ENCODE data around the gene CIBAR2.
A peak's percentile ranks its signal among the peaks of the same experiment; 100 is the strongest.
"Not testable (repeated sequence)": the region's sequence is repeated elsewhere in the genome, so short reads cannot be mapped to it uniquely, and the experiment has no call there.

CIBAR2 gene

DNA sequence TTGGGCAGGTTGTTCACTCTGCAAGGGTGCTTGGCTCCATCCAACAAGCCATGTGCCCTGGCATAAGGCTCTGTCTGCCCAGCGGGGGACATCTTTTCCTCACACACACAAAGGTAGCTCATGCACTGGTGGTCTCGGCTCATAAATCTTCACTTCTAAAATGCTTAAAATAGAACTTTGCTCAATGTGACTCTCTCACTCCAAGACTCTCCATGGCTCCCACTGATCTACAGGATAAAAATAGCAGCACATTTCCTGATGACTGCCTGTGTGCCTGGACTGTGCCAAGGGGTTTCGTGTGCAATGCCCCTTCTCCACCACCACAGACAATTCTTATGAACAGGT lies 15.1 kb upstream of the CIBAR2 start:
- no peak for DNase-seq

DNA sequence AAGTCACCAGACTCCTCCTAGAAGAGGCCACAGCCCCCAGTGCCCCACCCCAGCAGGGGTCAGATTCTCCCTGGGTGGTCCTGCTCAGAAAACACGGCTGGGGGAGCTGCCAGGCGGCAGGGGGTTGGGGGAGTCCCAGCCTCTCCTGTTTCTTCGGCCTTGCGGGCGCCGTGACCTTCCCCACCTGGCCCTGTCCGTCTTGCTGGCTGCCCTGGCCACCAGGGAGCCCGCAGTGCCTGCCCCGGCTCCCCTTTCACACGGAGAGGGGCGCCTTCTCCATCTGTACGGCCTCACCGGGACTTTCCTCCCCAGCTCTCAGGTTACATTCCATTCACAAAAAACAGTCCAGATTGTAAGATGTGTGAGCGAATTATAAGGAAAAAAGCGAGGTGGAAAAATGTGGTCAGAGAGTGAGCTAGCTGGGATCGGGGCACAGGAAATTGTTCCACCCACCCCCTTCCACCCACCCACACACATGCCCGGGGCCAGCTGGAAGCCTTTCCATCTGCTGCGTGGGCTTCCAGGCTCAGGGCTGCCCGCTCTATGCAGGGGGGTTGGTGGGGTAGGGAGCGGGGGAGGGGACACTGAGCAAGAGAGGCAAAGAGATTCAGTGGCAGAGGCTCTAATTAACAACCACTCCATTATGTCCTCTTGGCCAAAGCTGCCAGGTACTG lies 14.6 kb upstream of the CIBAR2 start:
- DNase-seq, result peak; percentile 62

DNA sequence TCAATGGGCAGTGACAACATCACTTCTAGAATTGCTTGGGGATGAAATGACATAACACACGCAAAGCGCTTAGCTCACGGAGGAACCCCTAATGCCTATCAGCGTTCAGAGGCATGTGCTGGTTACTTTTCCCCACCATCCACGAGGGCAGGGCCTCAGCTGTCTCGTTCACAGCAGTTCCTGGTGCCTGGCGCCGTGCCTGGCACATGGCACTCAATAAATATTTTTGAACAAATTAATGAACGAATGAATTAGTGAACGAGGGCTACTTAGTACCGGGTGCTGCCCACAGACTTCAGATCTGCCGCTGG lies 14.1 kb upstream of the CIBAR2 start:
- DNase-seq, result no peak

DNA sequence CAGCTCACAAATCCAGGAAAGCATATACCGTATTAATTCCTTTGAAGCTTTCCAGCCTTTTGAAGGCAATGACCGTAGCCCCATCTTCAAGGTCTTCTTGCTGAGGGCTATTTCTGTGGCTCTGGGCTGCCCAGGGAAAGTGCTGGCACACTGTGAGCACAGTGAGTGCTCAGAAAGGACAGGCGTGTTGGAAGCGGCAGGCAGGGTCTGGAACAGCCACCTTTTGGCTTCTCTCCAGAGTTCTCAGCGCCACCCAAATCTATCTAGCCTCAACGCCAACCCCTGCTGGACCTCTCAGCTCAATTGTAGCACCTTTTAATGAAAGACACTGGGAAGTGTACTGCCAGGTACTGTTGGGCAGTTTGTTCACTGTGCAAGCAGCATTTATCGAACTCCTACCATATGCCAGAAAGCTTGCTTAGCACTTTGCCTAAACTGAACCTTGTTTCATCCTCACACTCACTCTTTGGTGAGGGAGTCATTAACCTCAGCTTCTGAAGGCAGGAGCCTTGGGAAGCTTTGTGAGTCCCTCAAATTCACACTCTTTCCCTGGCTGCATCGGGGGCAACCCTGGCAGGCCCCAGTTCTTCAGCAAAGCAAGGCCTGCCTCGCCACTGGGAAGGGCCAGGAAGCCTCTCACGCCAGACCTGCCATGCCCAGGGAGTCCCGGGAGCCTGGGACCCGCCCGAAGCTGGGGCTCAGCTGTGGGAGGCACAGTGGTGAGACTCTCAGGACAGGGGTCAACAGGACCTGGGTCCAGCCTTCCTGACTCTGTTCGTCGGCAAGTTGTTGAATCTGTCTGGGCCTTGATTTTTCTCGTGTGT lies 13.5 kb upstream of the CIBAR2 start:
- DNase-seq, result no peak

DNA sequence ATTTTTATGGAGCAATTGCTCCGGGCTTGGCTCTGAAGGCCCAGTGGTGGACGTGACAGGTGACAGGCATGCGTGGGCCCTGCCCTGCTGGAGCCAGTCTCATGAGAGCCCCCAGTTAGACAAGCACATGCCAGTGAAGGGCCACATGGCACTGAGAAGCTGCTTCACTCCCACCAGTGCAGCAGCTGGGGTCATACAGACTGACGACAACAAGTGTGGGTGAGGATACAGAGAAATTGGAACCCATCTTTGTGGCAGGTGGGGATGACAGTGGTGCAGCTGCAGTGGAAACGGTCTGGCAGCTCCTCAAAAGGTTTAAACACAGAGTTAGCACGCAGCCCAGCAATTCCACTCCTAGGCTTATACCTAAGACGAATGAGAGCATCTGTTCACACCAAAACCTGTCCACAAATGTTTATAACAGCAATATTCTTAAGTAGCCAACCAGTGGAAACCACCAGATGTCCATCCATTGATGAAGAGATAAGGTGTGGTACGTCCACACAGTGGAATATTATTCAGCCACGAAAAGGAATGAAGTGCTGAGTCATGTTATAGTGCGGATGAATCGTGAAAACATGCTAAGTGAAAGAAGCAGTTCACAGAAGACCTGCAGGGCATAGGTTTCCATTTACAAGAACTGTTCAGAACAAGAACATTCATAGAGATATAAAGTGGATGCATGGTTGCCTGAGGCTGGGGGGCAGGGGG lies 12.5 kb upstream of the CIBAR2 start:
- no peak for DNase-seq

DNA sequence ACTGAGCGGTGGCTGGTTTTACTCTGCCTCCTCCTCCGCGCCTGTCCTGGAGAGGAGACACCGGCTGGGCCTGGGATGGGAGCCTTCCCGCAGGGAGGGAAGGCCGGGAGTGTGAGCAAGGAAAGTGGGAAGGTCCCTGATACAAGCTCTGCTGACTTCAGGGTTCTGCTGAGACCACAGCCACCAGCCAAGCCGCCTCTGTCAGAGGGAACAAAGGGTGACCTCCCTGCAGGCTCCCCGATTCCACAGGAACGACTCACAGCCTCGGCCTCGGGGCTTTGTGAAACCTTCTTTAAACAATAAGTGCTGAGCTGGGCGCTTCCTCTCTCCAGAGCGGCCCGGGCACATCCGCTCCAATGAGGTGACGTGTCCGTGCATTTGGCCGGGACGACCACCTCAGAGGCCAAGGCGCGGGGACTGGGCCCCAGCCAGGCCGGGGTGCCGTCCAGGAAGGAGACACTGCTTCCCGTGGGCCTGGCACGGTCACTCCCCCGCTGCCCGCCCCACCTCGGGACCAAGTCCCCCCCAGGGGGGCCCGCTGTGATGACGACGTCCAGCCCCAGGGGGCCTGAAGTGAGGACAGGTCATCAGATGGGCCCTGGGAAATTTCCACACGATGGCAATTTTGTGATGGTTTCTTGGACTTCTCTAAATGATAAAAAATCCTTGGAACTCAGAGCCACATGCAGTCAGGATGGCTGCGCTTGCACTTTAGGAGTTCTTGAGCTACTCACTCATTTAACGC lies 11.8 kb upstream of the CIBAR2 start:
- DNase-seq, result no peak

DNA sequence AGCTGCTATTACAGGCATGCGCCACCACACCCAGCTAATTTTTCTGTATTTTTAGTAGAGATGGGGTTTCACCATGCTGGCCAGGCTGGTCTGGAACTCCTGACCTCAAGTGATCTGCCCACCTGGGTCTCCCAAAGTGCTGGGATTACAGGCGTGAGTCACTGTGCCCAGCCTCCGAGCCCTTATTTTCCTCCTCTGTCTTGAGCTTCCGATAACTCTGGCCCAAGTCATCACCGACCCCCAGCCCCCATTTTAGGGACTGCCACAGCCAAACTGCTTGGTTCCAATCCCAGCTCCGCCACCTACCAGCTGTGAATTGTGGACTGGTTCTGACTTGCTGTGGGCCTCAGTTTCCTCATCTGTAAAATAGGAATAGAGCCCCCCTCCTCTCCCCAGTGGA lies 11.2 kb upstream of the CIBAR2 start:
- not testable (repeated sequence) for DNase-seq

DNA sequence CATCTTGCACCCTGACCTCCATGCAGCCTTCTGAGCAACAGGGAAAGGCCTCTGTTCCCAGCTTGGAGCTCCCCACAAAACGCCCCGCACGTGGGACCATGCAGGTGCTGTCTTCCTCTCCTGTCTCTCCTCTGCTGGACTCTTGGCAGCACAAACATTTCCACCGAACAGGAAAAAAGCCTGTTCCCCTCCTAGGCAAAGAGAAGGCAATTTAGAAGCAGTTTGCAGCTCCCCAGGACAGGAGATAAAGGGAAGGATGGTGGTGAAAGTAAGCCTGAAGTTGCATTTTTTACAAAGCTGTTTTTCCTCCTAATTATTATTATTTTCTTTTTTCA lies 7.7 kb upstream of the CIBAR2 start:
- DNase-seq, result no peak

DNA sequence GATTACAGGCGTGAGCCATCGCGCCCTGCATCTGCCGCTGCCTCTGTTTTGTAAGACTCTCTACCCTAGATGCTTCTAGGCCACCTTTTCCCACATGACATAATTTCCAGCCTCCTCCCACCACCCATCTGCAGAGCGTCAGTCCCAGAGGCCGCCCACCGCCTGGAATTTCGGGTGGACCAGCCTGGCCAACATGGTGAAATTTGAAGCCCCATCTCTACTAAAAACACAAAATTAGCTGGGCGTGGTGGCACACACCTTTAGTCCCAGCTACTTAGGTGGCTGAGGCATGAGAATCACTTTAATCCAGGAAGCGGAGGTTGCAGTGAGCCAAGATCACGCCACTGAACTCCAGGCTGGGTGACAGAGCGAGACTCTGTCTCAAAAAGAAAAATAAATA lies 5.1 kb upstream of the CIBAR2 start:
- no peak for DNase-seq

DNA sequence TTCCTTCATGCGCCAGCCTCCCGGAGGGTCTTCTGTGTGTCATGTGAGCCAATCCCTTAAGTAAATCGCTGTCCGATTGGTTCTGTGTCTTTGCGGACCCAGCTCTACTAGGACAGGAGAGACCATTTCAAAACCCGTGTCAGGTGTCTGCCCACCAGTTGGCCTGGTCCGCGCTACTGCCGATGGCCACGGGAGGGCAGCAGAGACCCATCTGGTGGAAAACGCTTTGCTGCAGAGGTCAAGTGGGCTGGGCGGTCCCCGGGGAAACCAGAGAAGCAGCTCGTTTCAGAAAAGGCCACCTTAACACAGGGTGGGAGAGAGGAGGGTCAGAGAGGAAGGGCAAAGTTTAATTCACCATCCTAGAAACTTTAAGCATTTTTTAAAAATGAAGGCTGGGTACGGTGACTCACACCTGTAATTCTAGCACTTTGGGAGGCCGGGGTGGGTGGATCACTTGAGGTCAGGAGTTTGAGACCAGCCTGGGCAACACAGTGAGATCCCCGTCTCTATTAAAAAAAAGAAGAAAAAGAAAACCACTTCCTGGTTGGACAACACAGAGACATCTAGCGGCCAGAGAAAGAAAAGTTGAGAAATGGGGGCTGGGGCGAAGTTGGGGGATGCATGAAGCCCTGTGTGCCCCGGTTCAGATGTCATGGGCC lies 2.8 kb upstream of the CIBAR2 start:
- DNase-seq, result peak; percentile 76

DNA sequence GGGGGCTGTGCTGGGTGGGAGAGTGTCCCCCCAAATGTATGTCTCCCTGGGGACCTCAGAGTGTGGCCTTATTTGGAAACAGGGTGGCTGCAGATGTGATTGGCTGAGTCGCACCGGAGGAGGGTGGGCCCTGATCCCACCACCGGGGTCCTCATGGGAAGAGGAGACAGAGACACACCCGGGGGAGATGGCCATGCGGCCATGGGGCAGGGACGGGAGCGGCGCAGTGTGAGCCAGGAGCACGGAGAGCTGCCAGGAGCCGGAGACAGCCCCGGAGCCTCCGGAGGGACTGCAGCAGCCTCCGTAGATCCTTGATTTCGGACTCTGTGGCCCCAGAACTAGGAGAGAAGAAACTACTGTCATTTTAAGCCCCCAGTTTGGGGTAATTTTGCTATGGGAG lies 1.6 kb upstream of the CIBAR2 start:
- no peak for DNase-seq

DNA sequence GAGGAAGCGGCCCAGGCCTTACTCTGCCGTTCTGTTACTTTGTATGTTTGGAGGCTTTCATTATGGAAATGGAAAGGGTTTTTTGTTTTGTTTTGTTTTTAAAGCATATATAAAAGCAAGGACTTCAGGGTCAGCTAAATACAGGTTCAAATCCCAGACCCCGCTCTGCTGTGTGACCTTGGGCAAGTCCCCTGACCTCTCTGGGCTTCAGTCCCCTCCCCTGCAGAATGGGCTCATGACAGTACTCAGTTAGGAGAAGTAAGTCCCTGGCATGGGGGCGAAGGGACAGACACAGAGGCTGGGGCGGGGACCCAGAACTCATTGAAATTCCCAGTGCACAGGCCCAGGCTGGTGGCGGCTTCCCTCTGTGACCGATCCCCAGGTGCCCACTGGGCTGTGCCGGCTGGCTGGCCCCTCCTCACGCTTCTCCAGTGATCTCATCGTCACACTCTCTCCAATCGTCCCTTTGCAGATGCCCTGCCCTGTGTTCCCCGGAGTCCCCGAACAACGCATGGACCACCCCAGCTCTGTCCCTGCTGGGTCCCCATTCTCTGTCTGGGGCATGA lies 979 bp upstream of the CIBAR2 start:
- no peak for DNase-seq

DNA sequence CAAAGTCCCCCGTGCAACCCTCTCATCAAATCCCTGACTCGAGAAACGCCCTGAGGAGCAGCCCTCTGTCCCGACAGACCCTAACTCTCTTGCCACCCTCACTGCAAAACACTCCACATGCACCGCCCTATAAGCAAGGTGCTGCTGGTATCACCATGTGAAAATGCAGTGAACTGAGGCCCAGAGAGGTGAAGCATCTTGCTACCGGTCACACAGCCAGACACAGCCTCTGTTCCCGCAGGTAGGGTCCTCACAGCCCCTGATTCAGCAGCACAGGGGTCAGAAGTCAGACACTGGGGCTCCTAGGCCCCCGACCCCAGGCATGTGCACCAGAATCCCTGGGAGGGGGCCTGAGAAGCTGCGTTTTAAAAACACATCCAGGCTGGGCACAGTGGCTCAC lies 1.1 kb downstream of the CIBAR2 start:
- DNase-seq, result no peak

DNA sequence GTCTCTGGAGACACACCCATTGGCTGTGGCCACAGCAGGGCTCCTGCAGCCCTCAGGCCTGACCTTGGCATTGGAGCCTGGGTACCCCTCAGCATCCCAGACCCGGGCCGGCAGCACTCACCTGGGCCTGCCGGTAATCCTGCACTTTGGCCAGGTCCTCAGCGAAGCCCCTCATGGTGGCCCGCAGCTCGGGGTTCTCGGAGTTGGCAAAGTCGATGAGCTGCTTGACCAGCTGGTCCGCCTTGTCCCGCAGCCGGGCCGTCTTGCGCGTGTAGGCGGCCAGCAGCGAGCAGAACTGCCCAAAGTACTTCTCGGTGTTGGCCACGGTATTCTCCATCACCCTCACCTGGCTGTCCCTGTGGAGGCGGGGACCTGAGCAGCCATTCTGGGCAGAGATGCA lies 2.2 kb downstream of the CIBAR2 start:
- DNase-seq, result no peak

DNA sequence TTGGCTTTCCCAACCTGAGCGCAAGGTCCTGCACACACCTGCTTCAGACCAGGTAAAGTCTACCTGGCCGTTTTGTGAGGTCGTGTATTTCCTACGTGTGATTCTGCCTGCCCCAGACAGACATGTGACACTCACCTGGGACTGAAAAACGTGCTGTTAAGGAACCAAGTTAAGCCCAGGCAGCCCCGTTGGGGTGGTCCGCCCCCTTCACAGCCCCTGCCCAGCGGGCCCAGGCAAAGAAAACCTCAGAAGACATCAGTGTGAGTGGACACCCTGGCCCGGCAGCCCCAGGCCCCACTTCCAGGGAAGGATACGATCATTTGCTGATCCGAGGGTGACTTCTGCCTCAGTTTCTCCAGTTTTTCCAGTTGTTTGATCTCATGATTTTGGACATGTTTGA lies 4.7 kb downstream of the CIBAR2 start:
- DNase-seq, result no peak

DNA sequence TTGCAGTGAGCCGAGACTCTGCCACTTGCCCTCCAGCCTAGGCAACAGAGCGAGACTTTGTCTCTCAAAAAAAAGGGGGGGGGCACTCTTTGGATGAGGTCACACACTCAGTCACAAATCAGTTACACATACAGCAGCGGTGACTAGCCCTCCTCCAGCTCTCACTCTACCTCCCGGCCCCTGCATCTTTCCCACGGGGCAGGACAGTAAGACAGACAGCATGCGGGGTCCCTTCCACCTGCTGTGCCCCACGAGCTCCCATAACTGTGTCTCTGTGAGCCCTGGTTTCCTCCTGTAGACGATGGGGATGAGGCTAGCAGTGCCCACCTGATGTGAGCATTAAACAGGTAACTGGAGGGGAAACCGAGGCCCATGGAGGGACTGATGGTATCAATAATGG lies 5.2 kb downstream of the CIBAR2 start:
- no peak for DNase-seq

DNA sequence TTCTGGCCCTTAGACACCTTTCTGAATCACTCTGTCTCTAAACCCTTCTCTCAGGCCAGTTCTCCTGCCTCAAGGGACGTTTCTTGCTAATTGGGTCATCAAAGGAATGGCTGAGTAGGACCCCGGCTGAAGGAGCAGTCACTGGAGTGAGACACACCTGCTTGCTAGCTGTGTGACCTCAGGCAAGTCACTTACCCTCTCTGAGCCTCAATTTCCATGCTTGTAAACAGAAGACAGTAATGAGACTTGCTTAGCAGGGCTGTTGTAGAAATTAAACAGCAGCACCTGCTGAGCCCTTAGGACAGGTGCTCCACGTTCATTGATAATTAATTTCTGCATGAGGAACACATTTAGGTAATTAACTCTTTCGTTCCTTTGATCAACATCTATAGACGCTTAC lies 6.8 kb downstream of the CIBAR2 start:
- no peak for DNase-seq

DNA sequence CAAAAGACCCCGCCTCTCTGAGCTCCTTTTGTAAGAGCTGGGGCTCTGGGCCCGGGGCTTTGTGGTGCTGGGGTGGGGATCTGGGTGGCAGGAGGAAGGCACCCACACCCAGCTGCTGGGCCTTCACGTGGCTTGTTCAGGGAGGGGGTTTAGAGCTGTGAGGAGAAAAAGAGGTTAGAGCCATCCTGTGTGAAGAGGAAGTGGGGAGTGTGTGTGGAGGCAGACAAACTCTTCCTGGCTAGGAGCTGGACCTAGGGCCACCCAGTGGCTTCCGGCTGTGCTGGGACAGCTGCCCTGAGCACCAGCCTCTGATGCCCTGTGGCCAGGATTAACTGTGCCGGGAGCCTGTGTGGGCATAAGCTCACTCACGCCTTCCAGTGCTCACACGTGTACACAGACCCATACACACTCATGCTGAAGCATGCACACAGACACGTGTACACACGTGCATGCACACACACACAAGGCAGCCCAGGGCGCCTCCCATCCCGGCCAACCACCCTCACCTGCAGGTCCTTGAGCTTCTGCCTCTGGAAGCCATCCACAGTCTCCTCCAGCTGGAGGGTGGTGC lies 7.4 kb downstream of the CIBAR2 start:
- no peak for DNase-seq

DNA sequence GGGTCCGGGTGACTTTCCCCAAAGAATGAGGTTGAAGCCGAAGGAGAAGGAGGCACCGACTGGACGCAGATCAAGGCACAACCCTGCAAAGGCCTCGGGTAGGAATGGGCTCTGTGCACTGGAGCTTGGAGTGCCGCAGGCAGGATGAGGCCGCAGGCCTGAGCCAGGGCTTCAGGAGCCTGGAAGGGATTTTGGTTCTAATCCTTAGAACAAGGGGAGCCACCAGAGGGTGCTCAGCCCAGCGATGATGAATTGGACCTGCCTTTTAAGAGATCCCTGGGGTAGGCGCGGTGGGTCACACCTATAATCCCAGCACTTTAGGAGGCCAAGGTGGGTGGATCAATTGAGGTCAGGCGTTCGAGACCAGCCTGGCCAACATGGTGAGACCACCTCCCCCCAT lies 8.1 kb downstream of the CIBAR2 start:
- no peak for DNase-seq

DNA sequence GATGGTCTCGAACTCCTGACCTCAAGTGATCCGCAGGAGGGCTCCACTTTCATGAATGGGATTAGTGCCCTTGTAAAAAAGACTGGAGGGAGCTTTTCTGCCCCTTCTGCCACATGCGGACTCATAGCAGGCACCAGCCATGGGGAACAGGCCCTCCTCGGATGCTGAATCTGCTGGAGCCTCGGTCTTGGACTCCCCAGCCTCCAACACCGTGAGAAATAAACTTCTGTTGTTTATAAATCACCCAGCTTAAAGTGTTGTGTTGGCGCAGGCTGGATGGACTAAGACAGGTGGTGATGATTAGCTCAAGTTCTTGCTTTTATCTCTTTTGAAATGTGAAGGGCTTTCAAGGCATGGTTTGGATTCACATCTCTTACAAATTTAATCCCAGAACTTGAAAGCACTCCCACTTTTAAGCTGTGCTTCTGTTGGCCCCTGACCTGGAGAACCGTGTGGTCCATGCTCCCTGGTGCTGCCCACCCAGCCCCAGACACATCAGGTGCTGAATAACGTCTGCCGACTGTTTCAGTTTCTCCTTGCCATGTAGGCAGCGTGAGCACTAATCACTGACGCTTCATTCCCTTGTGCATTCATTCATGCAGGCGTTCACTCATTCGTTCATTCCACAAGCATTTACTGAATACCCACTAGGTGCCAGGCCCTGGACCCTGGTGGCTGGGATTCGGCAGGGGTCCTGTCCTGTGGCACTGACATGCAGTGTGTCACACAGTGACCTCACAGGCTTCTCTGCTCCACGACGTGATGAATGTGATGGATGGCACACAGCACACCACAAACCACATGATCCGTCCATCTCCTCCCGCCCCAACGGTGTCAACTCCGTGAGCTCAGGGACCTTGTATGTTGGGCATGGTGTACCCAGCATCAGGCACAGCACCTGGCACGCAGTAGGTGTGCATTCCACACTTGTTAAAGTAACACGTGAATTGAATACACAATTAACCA lies 8.9 kb downstream of the CIBAR2 start:
- no peak for DNase-seq

DNA sequence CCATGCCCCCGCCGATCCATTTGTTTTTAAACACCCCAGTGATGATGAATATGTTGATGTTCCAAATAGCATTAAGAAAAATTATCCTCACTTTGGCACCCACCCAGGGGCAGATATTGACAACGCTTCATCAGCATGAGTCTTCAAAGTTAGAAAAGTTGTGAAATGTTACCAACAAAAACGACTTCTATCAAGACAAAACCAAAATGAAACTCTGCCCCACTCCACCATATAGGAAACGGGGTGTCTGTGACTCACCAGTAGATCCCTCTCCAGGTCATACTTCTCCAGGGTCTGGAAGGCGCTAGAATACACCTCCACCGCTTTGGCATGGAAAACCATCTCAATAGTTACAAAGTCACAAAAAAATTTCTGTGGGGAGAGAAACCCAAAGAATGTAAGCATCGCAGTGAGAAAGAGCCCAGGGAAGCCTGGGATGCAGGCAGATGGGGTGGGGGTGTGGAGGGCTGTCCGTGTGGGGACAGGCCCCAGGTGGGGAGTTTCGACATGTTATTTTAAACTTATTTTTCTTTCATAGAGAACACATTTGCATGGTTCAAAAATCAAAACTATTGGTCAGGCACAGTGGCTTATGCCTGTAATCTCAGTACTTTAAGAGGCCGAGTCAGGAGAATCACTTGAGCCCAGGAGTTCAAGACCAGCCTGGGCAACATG lies 10.2 kb downstream of the CIBAR2 start:
- DNase-seq, result no peak

Measured in activated T-cell treated with anti-CD3 and anti-CD28 coated beads for 4 hours (primary cell).